MM.1S (cell line): ENCODE measurements around the gene PCNT.
"Not testable (repeated sequence)": the region's sequence is repeated elsewhere in the genome, so short reads cannot be mapped to it uniquely, and the experiment has no call there.

Experiments used
- DNase-seq: peaks from one replicate; pipeline ENCODE4 v3.0.0-alpha.2; 2015
- H2AFZ ChIP-seq: fragments of 300-600 bp; sonication (generic); 2 replicates; pipeline ENCODE4 v1.6.0; 2016; ENCODE audit warnings: antibody characterized with exemption, low read length
- H3F3A ChIP-seq: fragments of 300-600 bp; sonication (generic); 2 replicates; pipeline ENCODE4 v1.6.1; 2016; ENCODE audit warnings: mild to moderate bottlenecking, antibody characterized with exemption, low read length, moderate library complexity, mixed read lengths; ENCODE audit not compliant: insufficient read depth
- H3K27ac ChIP-seq: fragments of 300-600 bp; sonication (generic); 2 replicates; pipeline ENCODE4 v1.5.1; 2016; ENCODE audit warnings: mild to moderate bottlenecking, low read length
- H3K27me3 ChIP-seq: fragments of 300-600 bp; sonication (generic); replicated peaks from 2 replicates; pipeline ENCODE4 v1.6.0; 2016; ENCODE audit warnings: low read length; ENCODE audit not compliant: insufficient read depth
- H3K36me3 ChIP-seq: fragments of 300-600 bp; sonication (generic); replicated peaks from 2 replicates; pipeline ENCODE4 v1.6.1; 2016; ENCODE audit warnings: mild to moderate bottlenecking, low read length, mixed read lengths; ENCODE audit not compliant: insufficient read depth
- H3K4me1 ChIP-seq: fragments of 300-600 bp; sonication (generic); 2 replicates; pipeline ENCODE4 v1.6.1; 2016; ENCODE audit warnings: low read length, mixed read lengths
- H3K4me2 ChIP-seq: fragments of 300-600 bp; sonication (generic); 2 replicates; pipeline ENCODE4 v1.6.0; 2016; ENCODE audit warnings: low read depth, low read length
- H3K4me3 ChIP-seq: fragments of 300-600 bp; sonication (generic); 2 replicates; pipeline ENCODE4 v1.5.1; 2016; ENCODE audit warnings: low read length, mixed read lengths
- H3K79me2 ChIP-seq: fragments of 300-600 bp; sonication (generic); 2 replicates; pipeline ENCODE4 v1.6.1; 2016; ENCODE audit warnings: mixed run types, low read length, mixed read lengths
- H3K9ac ChIP-seq: fragments of 300-600 bp; sonication (generic); 2 replicates; pipeline ENCODE4 v1.6.1; 2016; ENCODE audit warnings: low read length, mixed read lengths
- H3K9me2 ChIP-seq: fragments of 300-600 bp; sonication (generic); replicated peaks from 2 replicates; pipeline ENCODE4 v1.6.1; 2016; ENCODE audit warnings: mild to moderate bottlenecking, low read length, mixed read lengths; ENCODE audit not compliant: insufficient read depth
- H3K9me3 ChIP-seq: fragments of 300-600 bp; sonication (generic); replicated peaks from 2 replicates; pipeline ENCODE4 v1.6.1; 2016; ENCODE audit warnings: mild to moderate bottlenecking, low read length, mixed read lengths; ENCODE audit not compliant: insufficient read depth
- H4K20me1 ChIP-seq: fragments of 300-600 bp; sonication (generic); 2 replicates; pipeline ENCODE4 v1.6.1; 2016; ENCODE audit warnings: mild to moderate bottlenecking, low read length, moderate library complexity, mixed read lengths; ENCODE audit not compliant: insufficient read depth
- CTCF ChIP-seq: fragments of 300-600 bp; sonication (generic); IDR thresholded peaks from 2 replicates; pipeline ENCODE4 v1.5.1; 2016; ENCODE audit warnings: antibody characterized with exemption, low read length, mixed read lengths
- EZH2 ChIP-seq: fragments of 300-600 bp; sonication (generic); optimal IDR thresholded peaks from 2 replicates; pipeline ENCODE3; 2017; ENCODE audit warnings: low read depth, mild to moderate bottlenecking, antibody characterized with exemption, low read length, mixed read lengths
- EZH2phosphoT487 ChIP-seq: fragments of 300-600 bp; sonication (generic); IDR thresholded peaks from 2 replicates; pipeline ENCODE4 v1.6.1; 2018; ENCODE audit warnings: antibody characterized with exemption, low read length

Gene PCNT

GRCh38 chr21:46372014-46372485 lies 48.1 kb downstream of the PCNT start:
- H3K4me1 ChIP-seq = peaks cover 22% of the 10 kb centered on the region
- no peak overlapping the region for H2AFZ ChIP-seq
- no peaks in the 10 kb centered on the region for H4K20me1 ChIP-seq
- H3K27ac ChIP-seq = no peak overlapping the region
- H3K36me3 ChIP-seq = peaks cover under 1% of the 10 kb centered on the region
- no peak overlapping the region for H3K4me3 ChIP-seq
- no peak for TF ChIP-seq EZH2
- TF ChIP-seq EZH2phosphoT487 = no peak
- TF ChIP-seq CTCF = no peak
- H3K9me2 ChIP-seq = no peaks in the 10 kb centered on the region
- peaks cover 22% of the 10 kb centered on the region for H3F3A ChIP-seq
- no peak overlapping the region for H3K4me2 ChIP-seq
- no peak for DNase-seq
- H3K9ac ChIP-seq = no peak overlapping the region
- no peaks in the 10 kb centered on the region for H3K9me3 ChIP-seq
- peaks cover 81% of the 10 kb centered on the region for H3K79me2 ChIP-seq
- H3K27me3 ChIP-seq = no peaks in the 10 kb centered on the region

GRCh38 chr21:46372947-46373346 lies 49.0 kb downstream of the PCNT start:
- not testable (repeated sequence) for DNase-seq, H3K4me2 ChIP-seq, H3K4me3 ChIP-seq, H3K36me3 ChIP-seq, H3K9me2 ChIP-seq, H3K9ac ChIP-seq, H3K27me3 ChIP-seq, H3K27ac ChIP-seq, H2AFZ ChIP-seq, H4K20me1 ChIP-seq, H3K9me3 ChIP-seq
- Histone ChIP-seq H3K79me2 (peaks cover 83% of the 10 kb centered on the region), H3F3A (peaks cover 16% of the 10 kb centered on the region), H3K4me1 (peaks cover 16% of the 10 kb centered on the region)

- no peak for DNase-seq
- Histone ChIP-seq H3K27me3 (no peaks in the 10 kb centered on the region), H3K4me2 (no peak overlapping the region), H4K20me1 (no peaks in the 10 kb centered on the region), H3K9me3 (no peaks in the 10 kb centered on the region), H3K27ac (no peak overlapping the region), H3K36me3 (no peaks in the 10 kb centered on the region; the same call in 1 of the 2 replicates), H3F3A (no peaks in the 10 kb centered on the region), H3K4me1 (no peaks in the 10 kb centered on the region), H3K9ac (no peak overlapping the region), H2AFZ (no peak overlapping the region), H3K79me2 (peaks cover 92% of the 10 kb centered on the region), H3K4me3 (no peak overlapping the region), H3K9me2 (no peaks in the 10 kb centered on the region)
- no peak for TF ChIP-seq EZH2phosphoT487
- no peak for TF ChIP-seq EZH2
- no peak for TF ChIP-seq CTCF
Measured at GRCh38 chr21:46374761-46375389, 50.9 kb downstream of the PCNT start.

GRCh38 chr21:46375560-46376230 lies 51.7 kb downstream of the PCNT start:
- TF ChIP-seq EZH2 = no peak
- TF ChIP-seq EZH2phosphoT487 = no peak
- no peak for TF ChIP-seq CTCF
- no peaks in the 10 kb centered on the region for H3K27me3 ChIP-seq
- no peaks in the 10 kb centered on the region; the same call in 1 of the 2 replicates for H3K36me3 ChIP-seq
- H2AFZ ChIP-seq = no peak overlapping the region
- no peak overlapping the region for H3K9ac ChIP-seq
- DNase-seq = no peak
- H3K27ac ChIP-seq = no peak overlapping the region
- H4K20me1 ChIP-seq = no peaks in the 10 kb centered on the region
- no peaks in the 10 kb centered on the region for H3K4me1 ChIP-seq
- no peak overlapping the region for H3K4me2 ChIP-seq
- peaks cover 89% of the 10 kb centered on the region for H3K79me2 ChIP-seq
- no peaks in the 10 kb centered on the region for H3K9me2 ChIP-seq
- no peaks in the 10 kb centered on the region for H3K9me3 ChIP-seq
- no peak overlapping the region for H3K4me3 ChIP-seq
- no peaks in the 10 kb centered on the region for H3F3A ChIP-seq
